Measurements from ENCODE around the gene TMEM132E.

GRCh38 chr17:34673995-34674890 is 94.9 kb downstream of the TMEM132E start:
- no peak for TF ChIP-seq CTCF (IDR thresholded peaks at IDR 0.05; ENCODE audit: low read length)
- TF ChIP-seq EZH2 (IDR thresholded peaks at IDR 0.05; ENCODE audit: borderline replicate concordance, low read length): no peak
